ENCODE data around the gene FBXL13.

Gene FBXL13

GRCh38 chr7:102828286-102828685 is 246.3 kb downstream of the FBXL13 start:
- TF ChIP-seq CTCF (conservative IDR thresholded peaks at IDR 0.05; ENCODE audit: low read depth, low read length) = no peak
- no peak overlapping the region for H3K4me3 ChIP-seq (ENCODE audit: low read length)
- DNase-seq (ENCODE audit: low read depth) = no peak

- H3K4me3 ChIP-seq (ENCODE audit: low read length) = no peak overlapping the region
- no peak for DNase-seq (ENCODE audit: low read depth)
- TF ChIP-seq CTCF (conservative IDR thresholded peaks at IDR 0.05; ENCODE audit: low read depth, low read length) = no peak
These were observed 251.0 kb downstream of the FBXL13 start for GRCh38 chr7:102823390-102824119.

- H3K4me3 ChIP-seq (ENCODE audit: low read length) = no peak overlapping the region
- DNase-seq (ENCODE audit: low read depth) = no peak
- no peak for TF ChIP-seq CTCF (conservative IDR thresholded peaks at IDR 0.05; ENCODE audit: low read depth, low read length)
These were observed 252.4 kb downstream of the FBXL13 start for GRCh38 chr7:102821994-102822747.

GRCh38 chr7:102819151-102819550 is 255.4 kb downstream of the FBXL13 start:
- DNase-seq (ENCODE audit: low read depth) = no peak
- no peak overlapping the region for H3K4me3 ChIP-seq (ENCODE audit: low read length)
- no peak for TF ChIP-seq CTCF (conservative IDR thresholded peaks at IDR 0.05; ENCODE audit: low read depth, low read length)

- DNase-seq (ENCODE audit: low read depth) = no peak
- TF ChIP-seq CTCF (conservative IDR thresholded peaks at IDR 0.05; ENCODE audit: low read depth, low read length) = no peak
- H3K4me3 ChIP-seq (ENCODE audit: low read length) = no peak overlapping the region
These were observed 256.7 kb downstream of the FBXL13 start for GRCh38 chr7:102817616-102818573.

- no peak for TF ChIP-seq CTCF (conservative IDR thresholded peaks at IDR 0.05; ENCODE audit: low read depth, low read length)
- H3K4me3 ChIP-seq (ENCODE audit: low read length) = no peak overlapping the region
- DNase-seq (ENCODE audit: low read depth) = no peak
These were observed 260.5 kb downstream of the FBXL13 start for GRCh38 chr7:102814025-102814471.

Measured in retinal pigment epithelial cell (primary cell).